ENCODE data around the gene LRRC1.

DNA sequence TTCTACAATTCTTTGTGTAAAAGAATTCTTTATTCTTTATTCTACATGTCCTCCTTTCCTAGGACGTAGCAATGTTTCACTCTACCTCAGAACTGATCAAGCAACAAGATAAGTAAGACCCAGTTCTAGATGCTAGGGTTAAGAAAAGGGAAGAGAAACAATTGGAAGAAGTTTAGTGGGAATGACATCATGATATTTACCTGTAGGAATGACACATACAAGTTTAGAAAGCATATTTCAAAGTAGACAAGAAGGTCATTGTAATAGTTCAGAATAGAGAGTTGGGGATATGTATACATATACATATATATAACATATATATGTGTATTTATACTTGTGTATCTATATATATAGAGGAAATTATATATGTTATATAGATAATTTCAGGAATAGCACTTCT is 43.4 kb upstream of the LRRC1 start:
- no peak for TF ChIP-seq CTCF (IDR thresholded peaks at IDR 0.05)
- no peak for TF ChIP-seq POLR2A (IDR thresholded peaks at IDR 0.05)

Data from thyroid gland (tissue), 4 donors.